K562 (cell line): ENCODE measurements around the gene CREB5. TPM values are rescaled to one million over a fixed set of nuclear protein-coding genes. Genes with fewer than 3 reads are reported as not detected.

Source experiments
- BHLHE40 ChIP-seq: IDR thresholded peaks from 2 replicates; pipeline ENCODE4 v1.6.1; 2011; ENCODE audit warnings: low read length, improper control_type of control experiment
- LEF1 ChIP-seq: fragments of 450-650 bp; IDR thresholded peaks from 2 replicates; pipeline ENCODE4 v1.6.1; 2016; ENCODE audit warnings: mild to moderate bottlenecking
- RAD21 ChIP-seq, 2 experiments: fragments of 250-450 bp in 1 of 2; fragments of 450-650 bp in 1 of 2; sonication (Bioruptor Pico) in 1 of 2; formaldehyde crosslinking in 1 of 2; IDR thresholded peaks in 1 of 2; conservative IDR thresholded peaks in 1 of 2; 2 replicates each; pipeline versions ENCODE4 v1.4.0 to v1.8.0; 2020 to 2022; ENCODE audit warnings: mild to moderate bottlenecking in 2 of 2, moderate library complexity in 1 of 2
- SMC3 ChIP-seq: conservative IDR thresholded peaks from 2 replicates; pipeline ENCODE4 v1.6.1; 2011; ENCODE audit warnings: low read depth, low read length, improper control_type of control experiment; ENCODE audit not compliant: insufficient read depth
- SREBF1 ChIP-seq: fragments of 150-350 bp; IDR thresholded peaks from 2 replicates; pipeline ENCODE4 v1.6.1; 2014; ENCODE audit warnings: antibody characterized with exemption, low read depth, low read length, borderline replicate concordance
- YY1 ChIP-seq, 3 experiments: IDR thresholded peaks; 2 replicates each; pipeline ENCODE4 v1.6.1; 2011; ENCODE audit warnings: low read length in 2 of 3, mild to moderate bottlenecking in 2 of 3, moderate library complexity in 2 of 3, borderline replicate concordance in 1 of 3, control low read depth in 1 of 3, low read depth in 1 of 3; ENCODE audit not compliant: insufficient read depth in 3 of 3, insufficient replicate concordance in 2 of 3, control insufficient read depth in 1 of 3, insufficient read length in 1 of 3; ENCODE audit errors: extremely low read depth in 1 of 3
- polyA plus RNA-seq, 8 experiments: library from polyadenylated mRNA; depleted of rRNA in 4 of 8; stranded (reverse) in 5 of 8; unstranded in 3 of 8; fragments of >200 nt; fragmentation: Nextera tagmentation in 2 of 8; fragmentation: Illumina TruSeq in 1 of 8; extraction: Ambion mirVana in 2 of 8; extraction: Trizol in 1 of 8; gene quantifications; 2 replicates each; pipeline versions ENCODE4 v1.2.1 to v1.2.3, GENCODE V29; 2011 to 2014; ENCODE audit warnings: inconsistent platforms in 1 of 8, missing spikeins in 1 of 8
- total RNA-seq, 7 experiments: library from RNA; depleted of rRNA in 6 of 7; stranded (reverse); fragments of >200 nt in 6 of 7; fragmentation: Illumina TruSeq in 2 of 7; extraction: Trizol in 2 of 7; gene quantifications; 2 replicates each; pipeline versions ENCODE4 v1.2.1 to v1.2.3, GENCODE V29; 2011 to 2021; ENCODE audit warnings: low replicate concordance in 1 of 7
- TF ChIP-seq, protein P1 (sequence below), 2 experiments: fragments of 200-800 bp in 1 of 2; sonication (Bioruptor generic) in 1 of 2; sonication (generic) in 1 of 2; formaldehyde crosslinking in 1 of 2; IDR thresholded peaks in 1 of 2; conservative IDR thresholded peaks in 1 of 2; 2 replicates each; pipeline versions ENCODE4 v1.5.0 to v1.6.1; 2016 to 2020; ENCODE audit warnings: missing compliant biosample characterization in 1 of 2, missing genetic modification characterization in 1 of 2, missing genetic modification reagents in 1 of 2
- TF ChIP-seq, protein P2 (sequence below), 2 experiments: fragments of 450-650 bp; IDR thresholded peaks; 2 replicates each; pipeline ENCODE4 v1.6.1; 2016; ENCODE audit warnings: mild to moderate bottlenecking in 2 of 2, borderline replicate concordance in 1 of 2, low read depth in 1 of 2, moderate library complexity in 1 of 2

Gene CREB5
- total and polyA plus RNA-seq, 9 of the 15 experiments (the other 6 are each of a cell fraction or from before 2014, with no cell fraction given) = 0.33 to 6.4 (median 1.8) TPM

DNA sequence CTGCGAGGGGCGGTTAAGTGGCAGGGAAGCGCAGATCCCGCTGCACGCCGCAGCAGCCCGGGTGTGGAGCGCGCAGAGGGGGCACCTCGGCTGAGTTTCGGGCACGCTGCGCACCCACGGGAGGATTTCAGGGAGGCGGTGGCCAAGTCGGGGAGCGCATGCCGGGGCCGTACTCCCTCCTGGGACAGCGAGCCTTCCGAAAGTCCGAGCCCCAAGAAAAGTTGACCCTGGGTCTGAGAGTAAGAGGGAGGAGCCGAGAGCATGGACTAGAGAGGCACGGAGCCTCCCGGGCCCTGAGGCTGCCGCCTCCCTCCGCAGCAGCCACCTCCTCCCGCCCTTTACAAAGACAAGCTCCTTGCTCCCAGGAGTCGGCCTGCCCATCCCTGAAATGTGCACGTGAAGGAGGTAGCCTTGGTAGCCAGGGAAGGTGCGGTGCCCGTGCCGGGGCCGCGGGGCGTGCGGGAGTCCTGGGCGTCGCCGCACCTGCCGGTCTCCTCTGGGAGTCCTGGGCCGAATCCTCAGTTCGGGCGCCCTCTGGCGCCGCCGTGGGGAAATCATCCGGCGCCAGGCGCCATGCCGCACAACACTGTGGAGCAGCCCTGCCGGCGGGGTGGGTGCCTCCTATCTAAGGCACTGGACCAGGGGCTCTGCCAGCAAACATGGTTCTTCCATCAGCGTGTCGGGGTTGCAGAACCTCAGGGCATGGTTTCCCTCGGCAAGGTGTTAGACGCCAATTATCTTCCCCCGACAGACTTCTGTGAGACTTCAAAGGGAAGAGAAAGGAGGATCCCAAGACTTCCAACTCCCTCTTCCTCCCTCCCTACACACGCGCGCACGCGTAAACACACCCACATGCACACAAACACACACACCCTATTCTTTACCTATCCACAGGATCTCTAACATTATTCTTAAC lies 441.8 kb downstream of the CREB5 start (continued):
- TF ChIP-seq, protein P1, sequence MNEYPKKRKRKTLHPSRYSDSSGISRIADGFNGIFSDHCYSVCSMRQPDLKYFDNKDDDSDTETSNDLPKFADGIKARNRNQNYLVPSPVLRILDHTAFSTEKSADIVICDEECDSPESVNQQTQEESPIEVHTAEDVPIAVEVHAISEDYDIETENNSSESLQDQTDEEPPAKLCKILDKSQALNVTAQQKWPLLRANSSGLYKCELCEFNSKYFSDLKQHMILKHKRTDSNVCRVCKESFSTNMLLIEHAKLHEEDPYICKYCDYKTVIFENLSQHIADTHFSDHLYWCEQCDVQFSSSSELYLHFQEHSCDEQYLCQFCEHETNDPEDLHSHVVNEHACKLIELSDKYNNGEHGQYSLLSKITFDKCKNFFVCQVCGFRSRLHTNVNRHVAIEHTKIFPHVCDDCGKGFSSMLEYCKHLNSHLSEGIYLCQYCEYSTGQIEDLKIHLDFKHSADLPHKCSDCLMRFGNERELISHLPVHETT (CRISPR knock-in tag; conservative IDR thresholded peaks at IDR 0.05 in 1 of 2, IDR thresholded peaks at IDR 0.05 in 1 of 2) = no peak
- TF ChIP-seq YY1 (IDR thresholded peaks at IDR 0.05; ENCODE audit: borderline replicate concordance in 1 of 3, control insufficient read depth in 1 of 3, extremely low read depth in 1 of 3, insufficient read depth in 3 of 3, insufficient read length in 1 of 3, insufficient replicate concordance in 2 of 3, low read depth in 1 of 3, low read length in 2 of 3) (peak in 2 of 3 experiments; percentile 71 to 76), SMC3 (peak; percentile 71), LEF1 (no peak), RAD21 (CRISPR knock-in tag; conservative IDR thresholded peaks at IDR 0.05 in 1 of 2, IDR thresholded peaks at IDR 0.05 in 1 of 2) (peak; percentile 67 to 81), SREBF1 (no peak), BHLHE40 (peak; percentile 52; the same call in 1 of the 2 replicates)
- TF ChIP-seq, protein P2, sequence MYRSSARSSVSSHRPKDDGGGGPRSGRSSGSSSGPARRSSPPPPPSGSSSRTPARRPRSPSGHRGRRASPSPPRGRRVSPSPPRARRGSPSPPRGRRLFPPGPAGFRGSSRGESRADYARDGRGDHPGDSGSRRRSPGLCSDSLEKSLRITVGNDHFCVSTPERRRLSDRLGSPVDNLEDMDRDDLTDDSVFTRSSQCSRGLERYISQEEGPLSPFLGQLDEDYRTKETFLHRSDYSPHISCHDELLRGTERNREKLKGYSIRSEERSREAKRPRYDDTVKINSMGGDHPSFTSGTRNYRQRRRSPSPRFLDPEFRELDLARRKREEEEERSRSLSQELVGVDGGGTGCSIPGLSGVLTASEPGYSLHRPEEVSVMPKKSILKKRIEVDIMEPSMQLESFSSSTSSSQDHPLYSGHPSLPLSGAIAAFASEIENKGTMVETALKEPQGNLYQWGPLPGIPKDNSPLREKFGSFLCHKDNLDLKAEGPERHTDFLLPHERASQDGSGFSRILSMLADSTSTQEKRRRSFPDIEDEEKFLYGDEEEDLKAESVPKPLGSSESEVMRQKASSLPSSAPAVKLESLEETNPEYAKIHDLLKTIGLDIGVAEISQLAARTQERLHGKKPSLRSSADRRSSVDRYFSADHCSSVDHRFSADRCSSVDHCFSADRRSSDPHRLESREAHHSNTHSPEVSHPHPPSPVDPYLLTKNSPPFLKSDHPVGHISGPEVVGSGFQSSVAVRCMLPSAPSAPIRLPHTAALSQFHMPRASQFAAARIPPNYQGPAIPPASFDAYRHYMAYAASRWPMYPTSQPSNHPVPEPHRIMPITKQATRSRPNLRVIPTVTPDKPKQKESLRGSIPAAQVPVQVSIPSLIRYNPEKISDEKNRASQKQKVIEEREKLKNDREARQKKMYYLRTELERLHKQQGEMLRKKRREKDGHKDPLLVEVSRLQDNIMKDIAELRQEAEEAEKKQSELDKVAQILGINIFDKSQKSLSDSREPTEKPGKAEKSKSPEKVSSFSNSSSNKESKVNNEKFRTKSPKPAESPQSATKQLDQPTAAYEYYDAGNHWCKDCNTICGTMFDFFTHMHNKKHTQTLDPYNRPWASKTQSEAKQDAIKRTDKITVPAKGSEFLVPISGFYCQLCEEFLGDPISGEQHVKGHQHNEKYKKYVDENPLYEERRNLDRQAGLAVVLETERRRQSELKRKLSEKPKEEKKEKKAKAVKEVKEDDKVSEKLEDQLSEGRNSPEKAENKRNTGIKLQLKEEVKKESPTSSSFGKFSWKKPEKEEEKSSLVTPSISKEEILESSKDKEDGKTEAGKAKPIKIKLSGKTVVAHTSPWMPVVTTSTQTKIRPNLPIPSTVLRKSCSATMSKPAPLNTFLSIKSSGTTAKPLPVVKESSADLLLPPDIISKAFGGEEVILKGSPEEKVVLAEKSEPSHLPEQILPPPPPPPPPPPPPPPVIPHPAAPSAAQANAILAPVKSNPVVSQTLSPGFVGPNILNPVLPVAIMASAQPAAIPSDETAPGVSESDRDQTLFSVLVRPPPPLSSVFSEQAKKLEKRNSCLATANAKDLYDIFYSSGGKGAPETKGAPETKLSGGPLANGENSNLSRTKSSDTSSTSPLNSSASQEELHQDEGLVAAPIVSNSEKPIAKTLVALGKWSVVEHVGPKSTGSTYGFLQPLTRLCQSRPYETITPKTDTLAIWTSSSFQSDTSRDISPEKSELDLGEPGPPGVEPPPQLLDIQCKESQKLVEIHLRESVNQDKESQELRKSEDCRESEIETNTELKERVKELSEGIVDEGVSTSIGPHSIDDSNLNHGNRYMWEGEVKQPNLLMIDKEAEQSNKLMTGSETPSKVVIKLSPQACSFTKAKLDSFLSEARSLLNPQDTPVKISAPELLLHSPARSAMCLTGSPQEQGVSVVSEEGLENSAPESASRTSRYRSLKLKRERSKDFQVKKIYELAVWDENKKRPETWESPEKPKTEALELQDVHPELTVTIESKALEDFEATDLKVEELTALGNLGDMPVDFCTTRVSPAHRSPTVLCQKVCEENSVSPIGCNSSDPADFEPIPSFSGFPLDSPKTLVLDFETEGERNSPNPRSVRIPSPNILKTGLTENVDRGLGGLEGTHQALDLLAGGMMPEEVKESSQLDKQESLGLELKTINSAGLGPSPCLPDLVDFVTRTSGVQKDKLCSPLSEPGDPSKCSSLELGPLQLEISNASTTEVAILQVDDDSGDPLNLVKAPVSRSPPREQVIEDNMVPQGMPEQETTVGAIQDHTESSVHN (IDR thresholded peaks at IDR 0.05; ENCODE audit: borderline replicate concordance in 1 of 2, low read depth in 1 of 2) = no peak
